ENCODE data around the gene WDR76. TPM values are rescaled to one million over a fixed set of nuclear protein-coding genes. Genes with fewer than 3 reads are reported as not detected.
"Not testable (repeated sequence)": the region's sequence is repeated elsewhere in the genome, so short reads cannot be mapped to it uniquely, and the experiment has no call there.

The WDR76 gene
- total RNA-seq, 2 donors from 2014 or later, result 3.2 to 3.9 TPM

DNA sequence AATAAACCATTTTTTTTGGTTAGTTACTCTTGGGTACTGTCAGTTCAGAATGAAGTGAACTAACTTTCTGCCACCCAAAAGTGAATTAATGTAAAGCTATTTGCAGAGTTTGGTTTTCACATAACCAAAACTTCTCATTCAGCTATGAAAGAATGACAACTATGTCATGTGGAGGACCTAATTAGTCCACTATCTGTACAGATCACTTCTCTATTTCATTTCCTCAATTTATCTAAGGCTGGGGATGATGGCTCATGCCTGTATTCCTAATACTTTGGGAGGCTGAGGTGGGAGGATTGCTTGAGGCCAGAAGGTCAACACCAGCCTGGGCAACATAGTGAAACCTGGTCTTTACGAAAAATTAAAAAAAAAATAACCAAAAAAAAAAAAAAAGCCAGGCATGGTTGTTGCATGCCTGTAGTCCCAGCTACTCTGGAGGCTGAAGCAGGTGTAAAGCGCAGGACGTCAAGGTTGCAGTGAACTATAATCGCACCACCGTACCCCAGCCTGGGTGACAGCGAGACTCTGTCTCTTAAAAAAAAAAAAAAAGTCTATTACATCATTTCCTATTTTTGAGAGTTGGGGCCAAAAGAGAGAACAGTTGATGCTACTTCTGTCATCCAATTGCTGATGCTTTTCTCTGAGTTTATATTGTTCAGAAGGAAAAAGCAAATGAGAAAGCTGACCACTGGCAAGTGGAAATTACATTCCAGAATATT is 17.7 kb upstream of the WDR76 start:
- intact Hi-C loops (cut with DNase I, micrococcal nuclease), result no loop called here
- ATAC-seq, result no peak
- no peak for DNase-seq

- intact Hi-C loops (cut with DNase I, micrococcal nuclease); ATAC-seq; DNase-seq: not testable (repeated sequence)
These were observed 11.7 kb upstream of the WDR76 start for GRCh38 chr15:43815064-43815463.

DNA sequence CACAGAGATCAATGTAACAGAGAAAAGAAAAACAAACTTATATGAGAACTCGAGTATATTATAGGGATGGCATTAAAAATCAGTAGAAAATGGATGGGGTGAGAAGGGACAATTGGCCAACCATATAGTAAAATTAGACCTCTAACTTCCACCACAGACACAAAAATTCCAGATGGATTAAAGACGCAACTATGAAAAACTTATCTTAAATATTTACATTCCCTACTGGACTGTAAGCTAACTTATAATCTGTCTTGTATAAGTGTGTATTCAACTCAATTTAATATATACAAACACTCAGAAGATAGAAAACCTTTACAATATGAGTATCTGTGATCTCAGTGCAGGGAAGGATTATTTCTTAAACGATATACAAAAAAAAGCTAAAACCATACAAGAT is 5.3 kb upstream of the WDR76 start:
- ATAC-seq, result no peak
- intact Hi-C loops (cut with DNase I, micrococcal nuclease), result no loop called here
- no peak for DNase-seq

DNA sequence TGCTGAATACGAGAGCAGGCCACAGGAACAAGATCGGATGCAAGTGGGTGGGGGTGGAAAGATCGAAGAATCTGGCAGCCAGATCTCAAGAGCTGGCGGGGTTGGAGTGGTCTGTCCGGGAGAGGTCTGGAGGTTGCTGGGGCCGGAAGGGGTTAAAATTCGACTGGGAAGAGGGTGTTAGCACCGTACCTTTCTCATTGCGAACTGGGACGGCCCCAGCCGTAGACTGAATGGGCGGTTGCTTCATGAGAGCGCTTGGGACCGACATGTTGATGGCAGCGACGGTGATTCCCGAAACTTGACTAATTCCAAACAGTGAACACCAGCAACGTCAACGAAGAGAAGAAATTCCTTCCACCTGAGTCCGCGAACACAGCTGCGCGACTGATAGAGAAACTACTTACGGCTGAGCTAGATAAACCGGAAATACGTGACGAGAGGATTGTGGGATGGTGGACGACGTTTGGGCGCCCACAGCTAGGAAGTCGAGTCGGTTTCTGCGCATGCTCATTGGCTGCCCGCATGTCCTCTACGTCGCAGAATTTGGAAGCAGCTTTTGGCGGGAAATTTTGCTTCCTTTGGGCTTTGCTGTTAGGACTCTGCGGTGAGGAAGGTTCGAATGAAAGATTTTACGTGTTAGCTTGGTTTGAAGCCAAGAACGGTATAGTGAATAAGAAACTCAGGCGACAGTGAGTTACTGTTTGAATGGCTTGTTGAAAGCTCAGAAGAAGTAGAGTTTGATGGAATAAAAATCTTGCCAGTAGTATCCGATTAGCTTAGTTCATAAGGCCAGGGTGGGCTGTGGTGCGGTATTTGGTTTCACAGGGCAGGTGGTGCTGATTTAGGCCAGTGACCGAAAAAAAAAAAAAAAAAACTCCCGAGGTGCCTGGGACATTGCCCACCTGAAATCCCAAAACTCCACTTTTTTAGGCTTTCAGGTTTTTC is 2.2 kb upstream of the WDR76 start, which contains the start of gene MFAP1:
Gene MFAP1 (minus strand): TSS at position 389 of the 945 bp plus-strand sequence. CDS start 121 bp downstream, at position 268.
- DNase-seq (peak; percentile 95 to 97), ATAC-seq (peak; percentile 90)
- intact Hi-C loops (cut with DNase I, micrococcal nuclease), result no loop called here

DNA sequence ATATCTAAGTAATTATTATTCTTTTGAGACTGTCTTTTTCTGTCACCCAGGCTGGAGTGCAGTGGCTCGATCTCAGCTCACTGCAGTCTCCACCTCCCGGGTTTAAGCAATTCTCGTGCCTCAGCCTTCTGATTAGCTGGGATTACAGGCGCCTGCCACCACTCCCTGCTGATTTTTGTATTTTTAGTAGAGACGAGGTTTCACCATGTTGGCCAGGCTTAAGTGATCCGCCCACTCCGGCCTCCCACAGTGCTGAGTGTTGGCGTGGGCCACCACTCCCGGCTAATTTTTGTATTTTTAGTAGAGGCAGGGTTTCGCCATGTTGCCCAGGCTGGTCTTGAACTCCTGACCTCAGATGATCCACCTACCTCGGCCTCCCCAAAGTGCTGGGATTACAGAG is 1.5 kb upstream of the WDR76 start:
- intact Hi-C loops (cut with DNase I, micrococcal nuclease); DNase-seq; ATAC-seq: not testable (repeated sequence)

GRCh38 chr15:43826029-43826507 is 734 bp upstream of the WDR76 start:
- intact Hi-C loops (cut with DNase I, micrococcal nuclease), result no loop called here
- DNase-seq (no peak), ATAC-seq (no peak)

GRCh38 chr15:43828061-43828657 is 1.4 kb downstream of the WDR76 start:
- DNase-seq (no peak), ATAC-seq (no peak)
- intact Hi-C loops (cut with DNase I, micrococcal nuclease), result no loop called here

DNA sequence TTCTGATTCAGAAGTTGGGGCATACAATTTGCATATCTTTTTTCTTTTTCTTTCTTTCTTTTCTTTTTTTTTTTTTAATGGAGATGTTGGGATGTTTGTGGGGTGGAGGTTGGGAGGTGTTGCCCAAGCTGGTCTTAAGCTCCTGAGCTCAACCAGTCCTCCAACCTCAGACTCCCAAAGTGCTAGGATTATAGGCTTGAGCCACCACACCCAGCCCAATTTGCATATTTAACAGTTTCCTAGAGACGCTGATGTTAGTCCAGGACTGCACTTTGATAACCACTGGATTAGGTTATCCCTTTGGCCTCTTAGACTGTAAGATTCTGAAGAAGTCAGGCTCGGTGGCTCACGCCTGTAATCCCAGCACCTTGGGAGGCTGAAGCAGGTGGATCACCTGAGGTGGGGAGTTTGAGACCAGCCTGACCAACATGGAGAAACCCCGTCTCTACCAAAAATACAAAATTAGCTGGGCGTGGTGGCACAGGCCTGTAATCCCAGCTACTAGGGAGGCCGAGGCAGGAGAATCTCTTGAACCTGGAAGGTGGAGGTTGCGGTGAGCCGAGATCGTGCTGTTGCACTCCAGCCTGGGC is 3.2 kb downstream of the WDR76 start:
- intact Hi-C loops (cut with DNase I, micrococcal nuclease); ATAC-seq; DNase-seq: not testable (repeated sequence)

DNA sequence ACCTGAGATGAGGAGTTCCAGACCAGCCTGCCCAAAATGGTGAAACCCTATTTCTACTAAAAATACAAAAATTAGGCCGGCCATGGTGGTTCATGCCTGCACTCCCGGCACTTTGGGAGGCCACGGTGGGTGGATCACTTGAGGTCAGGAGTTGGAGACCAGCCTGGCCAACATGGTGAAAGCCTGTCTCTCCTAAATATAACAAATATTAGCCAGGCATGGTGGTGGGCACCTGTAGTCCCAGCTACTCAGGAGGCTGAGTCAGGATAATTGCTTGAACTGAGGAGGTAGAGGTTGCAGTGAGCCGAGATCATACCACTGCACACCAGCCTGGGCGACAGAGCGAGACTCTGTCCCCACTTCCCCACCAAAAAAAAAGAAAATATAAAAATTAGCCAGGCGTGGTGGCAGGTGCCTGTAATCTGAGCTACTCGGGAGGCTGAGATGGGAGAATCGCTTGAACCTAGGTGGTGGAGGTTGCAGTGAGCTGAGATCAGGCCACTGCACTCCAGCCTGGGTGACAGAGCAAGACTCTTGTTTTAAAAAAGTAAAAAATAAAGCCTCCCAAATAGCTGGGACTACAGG is 4.0 kb downstream of the WDR76 start:
- intact Hi-C loops (cut with DNase I, micrococcal nuclease); ATAC-seq; DNase-seq: not testable (repeated sequence)

- DNase-seq; ATAC-seq; intact Hi-C loops (cut with DNase I, micrococcal nuclease): not testable (repeated sequence)
These were observed 4.8 kb downstream of the WDR76 start for GRCh38 chr15:43831519-43832052.

DNA sequence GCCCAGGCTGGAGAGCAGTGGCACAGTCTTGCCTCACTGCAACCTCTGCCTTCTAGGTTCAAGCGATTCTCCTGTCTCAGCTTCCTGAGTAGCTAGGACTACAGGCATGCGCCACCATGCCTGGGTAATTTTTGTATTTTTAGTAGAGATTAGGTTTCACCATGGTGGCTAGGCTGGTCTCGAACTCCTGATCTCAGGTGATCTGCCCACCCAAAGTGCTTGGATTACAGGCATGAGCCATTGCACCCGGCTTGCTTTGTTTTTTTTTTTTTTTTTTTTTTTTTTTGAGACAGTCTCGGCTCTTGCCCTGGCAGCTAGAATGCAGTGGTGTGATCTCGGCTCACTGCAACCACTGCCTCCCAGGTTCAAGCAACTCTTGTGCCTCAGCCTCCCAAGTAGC is 5.7 kb downstream of the WDR76 start:
- intact Hi-C loops (cut with DNase I, micrococcal nuclease); DNase-seq; ATAC-seq: not testable (repeated sequence)

- DNase-seq (no peak), ATAC-seq (no peak)
- intact Hi-C loops (cut with DNase I, micrococcal nuclease), result no loop called here
These were observed 18.6 kb downstream of the WDR76 start for GRCh38 chr15:43845421-43845820.

GRCh38 chr15:43851251-43851650 is 24.4 kb downstream of the WDR76 start:
- no peak for DNase-seq
- intact Hi-C loops (cut with DNase I, micrococcal nuclease), result no loop called here
- no peak for ATAC-seq

GRCh38 chr15:43852607-43853006 is 25.8 kb downstream of the WDR76 start:
- intact Hi-C loops (cut with DNase I, micrococcal nuclease), result no loop called here
- ATAC-seq (no peak), DNase-seq (no peak)

DNA sequence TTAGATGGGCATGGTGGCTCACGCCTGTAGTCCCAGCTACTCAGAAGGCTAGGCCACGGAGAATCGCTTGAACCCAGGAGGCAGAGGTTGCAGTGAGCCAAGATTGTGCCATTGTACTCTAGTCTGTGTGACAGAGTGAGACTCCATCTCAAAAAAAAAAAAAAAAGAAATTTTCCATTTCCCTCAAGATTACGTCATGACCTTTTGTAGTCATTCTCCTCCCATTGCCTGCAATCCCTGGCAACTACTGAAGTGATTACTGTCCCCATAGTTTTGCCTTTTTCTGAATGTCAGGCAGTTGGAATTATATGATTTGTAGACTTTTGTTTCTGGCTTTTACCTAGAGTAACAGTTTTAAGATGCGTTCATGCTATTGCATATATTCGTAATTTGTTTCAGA is 28.0 kb downstream of the WDR76 start:
- intact Hi-C loops (cut with DNase I, micrococcal nuclease), result no loop called here
- ATAC-seq (no peak), DNase-seq (no peak)

- no peak for DNase-seq
- ATAC-seq, result no peak
- intact Hi-C loops (cut with DNase I, micrococcal nuclease), result no loop called here
These were observed 32.7 kb downstream of the WDR76 start for GRCh38 chr15:43859546-43859945.

GRCh38 chr15:43866636-43867035 is 39.8 kb downstream of the WDR76 start:
- intact Hi-C loops (cut with DNase I, micrococcal nuclease); ATAC-seq; DNase-seq: not testable (repeated sequence)

DNA sequence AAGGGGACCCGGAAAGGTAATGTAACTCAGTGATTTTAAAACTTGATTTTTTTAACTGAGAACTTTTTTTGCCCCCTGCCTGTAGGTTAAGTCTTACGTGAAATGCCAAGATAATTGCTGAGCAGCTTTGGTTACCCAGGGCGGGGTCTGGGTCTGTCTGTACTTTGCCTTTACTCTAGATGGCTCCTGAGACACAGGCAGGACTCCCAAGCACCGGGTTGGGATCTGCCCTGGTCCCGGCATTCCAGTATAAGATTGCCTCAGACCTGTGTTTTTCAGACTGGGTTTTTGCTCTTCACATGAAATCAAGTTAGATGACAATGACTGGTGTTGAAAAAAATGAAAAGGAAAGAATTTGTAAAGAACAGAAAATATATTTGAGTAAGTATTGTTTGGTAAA is 40.3 kb downstream of the WDR76 start:
- peak; percentile 99 for ATAC-seq
- intact Hi-C loops (cut with DNase I, micrococcal nuclease), result no loop called here
- peak in 1 of 2 donors; percentile 32 for DNase-seq
